HG03520 (cell line): ENCODE measurements around the gene FADS6.
"Not testable (repeated sequence)": the region's sequence is repeated elsewhere in the genome, so short reads cannot be mapped to it uniquely, and the experiment has no call there.

ENCODE experiments used
- ATAC-seq: cut with Tn5 transposase; IDR thresholded peaks from one replicate; pipeline ENCODE4 v1.9.1; 2021; ENCODE audit warnings: mild to moderate bottlenecking, moderate library complexity; ENCODE audit not compliant: unreplicated experiment

The FADS6 gene

GRCh38 chr17:74870028-74870427 lies 23.4 kb downstream of the FADS6 start:
- ATAC-seq = not testable (repeated sequence)

DNA sequence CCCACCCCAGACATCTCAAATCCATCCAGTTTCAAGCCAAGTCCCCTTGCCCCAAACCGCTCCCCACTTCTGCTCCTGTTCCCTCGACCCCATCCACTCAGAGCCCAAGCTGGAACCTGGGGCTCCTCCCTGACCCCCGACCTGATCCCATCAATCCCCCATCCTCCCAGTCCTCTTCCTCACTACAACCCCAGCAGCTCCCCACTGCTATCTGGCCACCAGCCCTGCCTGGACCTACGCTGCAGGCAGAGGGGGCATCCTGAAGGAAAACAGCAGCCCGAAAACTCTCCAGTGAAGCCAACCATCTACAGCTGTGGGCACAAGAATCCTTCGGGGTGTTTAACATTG lies 24.6 kb downstream of the FADS6 start:
- no peak for ATAC-seq

- ATAC-seq = no peak
These were observed 25.1 kb downstream of the FADS6 start for GRCh38 chr17:74868251-74868907.

- ATAC-seq = no peak
These were observed 27.1 kb downstream of the FADS6 start for GRCh38 chr17:74866198-74866835.

DNA sequence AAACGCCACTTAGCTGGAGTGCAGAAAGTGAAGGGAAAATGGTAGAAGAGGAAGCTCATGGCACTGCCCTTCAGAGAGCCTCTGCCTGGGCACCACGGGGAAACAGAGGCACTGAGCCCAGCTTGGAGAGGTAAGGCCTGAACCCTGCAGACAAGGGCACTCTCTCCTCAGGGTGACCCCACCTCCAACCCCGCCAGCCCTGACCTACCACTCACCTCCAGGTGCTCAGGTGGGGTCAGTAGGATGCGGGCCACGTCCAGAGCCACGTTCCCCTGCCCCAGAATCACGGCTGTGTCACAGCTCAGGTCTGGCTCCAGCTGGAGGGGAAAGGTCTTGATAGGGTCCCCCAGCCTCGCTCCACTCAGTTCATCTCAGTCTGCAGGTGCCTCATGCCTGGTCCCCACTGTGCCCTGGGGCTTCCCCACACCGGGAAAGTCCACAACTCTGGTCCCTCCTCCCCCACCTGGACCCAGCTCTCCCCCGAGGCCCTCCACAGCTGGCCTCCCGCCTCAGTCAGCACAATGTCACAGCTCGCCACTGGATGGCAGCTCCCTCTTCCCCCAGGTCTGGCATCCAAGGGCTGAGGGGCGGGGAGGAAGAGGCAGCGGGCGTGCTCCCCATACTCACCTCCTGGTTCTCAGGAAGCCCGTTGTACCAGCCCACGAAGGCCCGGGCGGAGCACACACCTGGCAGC lies 27.8 kb downstream of the FADS6 start:
- ATAC-seq = no peak

DNA sequence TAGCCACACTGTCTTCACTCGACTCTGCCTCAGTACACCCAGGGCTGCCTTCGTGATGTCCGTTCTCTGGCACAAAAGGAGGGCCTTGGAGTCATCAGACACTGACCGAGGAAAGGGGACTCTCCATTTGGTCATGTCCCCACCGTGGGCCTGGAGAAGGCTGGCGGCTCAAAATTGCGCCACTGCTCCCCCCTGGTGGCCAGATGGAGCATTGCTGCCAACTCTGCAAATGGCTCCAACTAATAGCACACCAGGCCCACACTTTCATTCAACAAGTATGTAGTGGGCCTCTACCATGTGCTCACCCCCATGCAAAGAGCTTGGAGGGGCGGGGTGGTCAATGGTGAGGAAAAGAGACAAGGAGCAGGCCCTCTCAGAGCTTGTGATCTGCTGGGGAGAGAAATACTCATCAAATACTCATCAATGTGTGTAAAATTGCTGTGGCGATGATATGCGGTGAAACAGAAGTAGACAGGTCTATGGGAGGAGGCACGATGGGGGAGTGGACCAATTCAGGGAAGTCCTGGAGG lies 28.5 kb downstream of the FADS6 start:
- no peak for ATAC-seq

- no peak for ATAC-seq
These were observed 29.1 kb downstream of the FADS6 start for GRCh38 chr17:74864297-74864865.

GRCh38 chr17:74863420-74864296 lies 29.8 kb downstream of the FADS6 start:
- ATAC-seq = no peak

DNA sequence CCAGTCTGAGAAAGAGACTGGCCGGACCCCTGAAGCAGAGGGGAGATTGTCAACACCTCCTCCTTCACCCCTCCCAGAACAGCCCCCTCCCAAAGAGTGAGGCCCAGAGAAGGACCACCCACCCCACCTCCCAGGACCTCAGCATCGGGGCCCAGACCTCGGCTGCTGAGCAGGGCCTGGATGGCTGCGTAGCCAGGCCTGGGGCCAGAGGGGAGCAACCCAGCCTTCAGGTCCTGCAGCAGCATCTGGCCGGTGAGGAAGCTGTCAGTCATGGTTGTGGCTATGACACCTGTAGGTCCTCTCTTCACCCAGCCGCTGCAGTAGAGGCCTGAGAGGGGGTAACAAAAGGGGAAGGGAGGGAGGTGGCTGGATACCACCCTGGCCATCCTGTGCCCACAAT lies 30.5 kb downstream of the FADS6 start:
- ATAC-seq = no peak

GRCh38 chr17:74862108-74862901 lies 31.1 kb downstream of the FADS6 start:
- ATAC-seq = no peak

- ATAC-seq = no peak
These were observed 31.7 kb downstream of the FADS6 start for GRCh38 chr17:74861662-74862107.

- no peak for ATAC-seq
These were observed 32.4 kb downstream of the FADS6 start for GRCh38 chr17:74860872-74861661.

DNA sequence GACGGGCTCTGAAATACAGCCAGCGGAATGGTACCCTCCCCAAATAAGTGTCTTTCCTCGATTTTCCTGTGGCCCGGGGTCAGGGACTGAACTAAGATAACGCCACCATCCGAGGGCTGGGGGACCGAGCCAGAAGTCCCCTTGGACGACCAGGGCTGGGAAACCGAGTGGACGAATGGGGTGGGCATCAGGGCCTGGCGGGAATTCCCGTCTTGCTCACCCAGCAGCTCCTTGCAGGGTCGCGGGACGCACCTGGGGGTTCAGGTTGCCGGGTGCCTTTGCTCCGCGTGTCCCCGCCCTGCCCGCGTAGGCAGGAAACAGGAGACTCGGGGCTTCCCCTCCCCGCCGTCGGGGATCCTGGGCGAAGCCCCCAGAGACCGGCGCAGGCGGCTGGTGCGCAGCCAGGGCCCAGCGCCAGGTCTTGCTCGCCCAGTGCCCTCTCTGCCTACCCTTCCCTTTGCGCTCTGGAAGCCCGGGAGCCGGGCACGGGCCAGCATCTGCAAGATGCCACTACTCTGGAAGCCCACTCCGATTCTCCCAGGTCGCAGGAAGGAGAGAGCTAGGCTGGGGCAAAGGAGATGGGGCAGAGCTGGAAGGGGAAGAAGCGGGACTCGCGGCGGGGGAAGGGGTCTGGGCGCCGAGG lies 33.1 kb downstream of the FADS6 start:
- no peak for ATAC-seq

DNA sequence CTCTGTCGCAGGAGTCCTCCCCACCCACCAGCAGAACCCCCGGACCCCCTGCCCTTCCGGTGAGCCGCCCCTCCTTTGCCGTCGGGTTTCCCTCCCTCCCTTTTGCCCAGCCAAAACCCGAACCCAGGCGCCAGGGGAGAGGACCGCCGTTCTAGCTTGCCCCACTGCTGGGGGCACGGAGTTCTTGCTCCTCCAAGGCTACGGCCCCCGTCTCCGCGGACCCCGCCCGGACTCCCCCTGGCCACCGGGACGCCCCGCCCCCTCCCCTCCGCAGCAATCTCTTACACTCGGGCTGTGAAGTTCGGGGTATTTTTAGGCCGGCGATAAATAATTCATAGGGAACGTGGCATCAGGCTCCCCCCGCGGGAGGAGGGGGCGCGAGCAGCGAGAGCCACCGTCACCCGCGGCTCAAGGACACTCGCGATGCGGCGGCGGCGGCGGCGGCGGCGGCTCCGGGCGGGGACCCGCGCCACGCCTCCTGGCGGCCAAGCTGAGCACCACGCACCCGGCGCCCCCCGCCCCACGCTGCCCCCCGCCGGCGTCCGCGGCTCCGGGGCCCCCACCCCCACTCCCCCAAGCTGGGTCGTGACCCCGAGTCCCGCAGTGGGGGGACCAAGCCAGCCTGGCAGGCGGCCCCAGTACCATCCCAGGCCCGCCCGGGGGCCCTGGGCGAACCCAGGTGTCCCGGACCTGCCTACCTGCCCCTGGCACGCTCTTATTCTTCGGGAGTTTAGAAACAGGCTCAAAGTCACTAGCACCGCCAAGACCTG lies 33.8 kb downstream of the FADS6 start, which contains the start of gene GRIN2C:
TSS of gene GRIN2C (minus strand) at position 427 of the 770 bp plus-strand sequence. CDS start 4,793 bp downstream, outside the sequence.
- no peak for ATAC-seq

- no peak for ATAC-seq
These were observed 34.6 kb downstream of the FADS6 start for GRCh38 chr17:74858672-74859458.

GRCh38 chr17:74857191-74857590 lies 36.2 kb downstream of the FADS6 start:
- ATAC-seq = no peak

GRCh38 chr17:74856112-74856511 lies 37.3 kb downstream of the FADS6 start:
- ATAC-seq = no peak
